Bronchial epithelial cell (primary cell): ENCODE data around the gene HINT3. TPM values are rescaled to one million over a fixed set of nuclear protein-coding genes. Genes with fewer than 3 reads are reported as not detected.

Source experiments
- DNase-seq: peaks from one replicate; pipeline ENCODE4 v3.0.0-alpha.2; 2010; ENCODE audit warnings: low read depth
- FAIRE-seq: peaks from 2 replicates; lab custom pipeline; 2011; peaks lifted over from hg19 to GRCh38; lab: Jason Lieb, UNC
- H3K27me3 ChIP-seq: 2 replicates; pipeline ENCODE4 v1.5.1; 2011; ENCODE audit warnings: low read length; ENCODE audit not compliant: control insufficient read depth, insufficient read depth
- H3K36me3 ChIP-seq: 2 replicates; pipeline ENCODE4 v1.5.1; 2011; ENCODE audit warnings: low read length; ENCODE audit not compliant: control insufficient read depth, insufficient read depth
- H3K4me3 ChIP-seq: 2 replicates; pipeline ENCODE4 v1.5.1; 2011; ENCODE audit warnings: mild to moderate bottlenecking, low read depth, low read length, control low read depth
- total RNA-seq: library from RNA; depleted of rRNA; stranded (reverse); fragments of >200 nt; gene quantifications from 2 replicates; pipeline ENCODE4 v1.2.1, GENCODE V29; 2014
- TF ChIP-seq, protein P1 (sequence below): IDR thresholded peaks from 2 replicates; pipeline ENCODE4 v1.5.1; 2011; ENCODE audit warnings: mild to moderate bottlenecking, moderate library complexity, low read length, control low read depth, inconsistent platforms; ENCODE audit not compliant: insufficient read depth, severe bottlenecking

Gene HINT3
- total RNA-seq, 1 donor from 2014 or later, result 25.3 TPM

DNA sequence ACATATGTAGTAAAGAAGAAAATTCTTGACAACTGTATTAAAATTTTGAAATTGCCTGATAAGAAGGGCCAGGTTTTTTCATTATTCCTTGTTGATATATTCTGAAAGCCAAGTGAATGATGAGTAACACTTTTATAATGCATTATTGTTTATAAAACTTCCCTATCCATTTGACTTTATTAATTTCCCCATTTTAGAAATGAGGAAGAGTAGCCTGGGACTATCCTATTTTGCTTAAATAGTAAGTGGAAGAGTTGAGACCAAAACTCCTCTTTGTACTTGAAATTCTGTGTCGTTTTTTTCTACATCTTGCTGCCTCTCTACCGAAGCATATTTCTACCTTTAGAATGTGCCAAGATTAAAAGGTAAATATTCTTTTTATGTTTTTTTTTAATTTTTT, 69.4 kb downstream of the HINT3 start:
- DNase-seq (no peak), FAIRE-seq (no peak)
- Histone ChIP-seq H3K36me3 (peaks cover 4% of the 10 kb centered on the region), H3K27me3 (no peaks in the 10 kb centered on the region), H3K4me3 (no peak overlapping the region)
- TF ChIP-seq, protein P1, sequence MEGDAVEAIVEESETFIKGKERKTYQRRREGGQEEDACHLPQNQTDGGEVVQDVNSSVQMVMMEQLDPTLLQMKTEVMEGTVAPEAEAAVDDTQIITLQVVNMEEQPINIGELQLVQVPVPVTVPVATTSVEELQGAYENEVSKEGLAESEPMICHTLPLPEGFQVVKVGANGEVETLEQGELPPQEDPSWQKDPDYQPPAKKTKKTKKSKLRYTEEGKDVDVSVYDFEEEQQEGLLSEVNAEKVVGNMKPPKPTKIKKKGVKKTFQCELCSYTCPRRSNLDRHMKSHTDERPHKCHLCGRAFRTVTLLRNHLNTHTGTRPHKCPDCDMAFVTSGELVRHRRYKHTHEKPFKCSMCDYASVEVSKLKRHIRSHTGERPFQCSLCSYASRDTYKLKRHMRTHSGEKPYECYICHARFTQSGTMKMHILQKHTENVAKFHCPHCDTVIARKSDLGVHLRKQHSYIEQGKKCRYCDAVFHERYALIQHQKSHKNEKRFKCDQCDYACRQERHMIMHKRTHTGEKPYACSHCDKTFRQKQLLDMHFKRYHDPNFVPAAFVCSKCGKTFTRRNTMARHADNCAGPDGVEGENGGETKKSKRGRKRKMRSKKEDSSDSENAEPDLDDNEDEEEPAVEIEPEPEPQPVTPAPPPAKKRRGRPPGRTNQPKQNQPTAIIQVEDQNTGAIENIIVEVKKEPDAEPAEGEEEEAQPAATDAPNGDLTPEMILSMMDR, result no peak

DNA sequence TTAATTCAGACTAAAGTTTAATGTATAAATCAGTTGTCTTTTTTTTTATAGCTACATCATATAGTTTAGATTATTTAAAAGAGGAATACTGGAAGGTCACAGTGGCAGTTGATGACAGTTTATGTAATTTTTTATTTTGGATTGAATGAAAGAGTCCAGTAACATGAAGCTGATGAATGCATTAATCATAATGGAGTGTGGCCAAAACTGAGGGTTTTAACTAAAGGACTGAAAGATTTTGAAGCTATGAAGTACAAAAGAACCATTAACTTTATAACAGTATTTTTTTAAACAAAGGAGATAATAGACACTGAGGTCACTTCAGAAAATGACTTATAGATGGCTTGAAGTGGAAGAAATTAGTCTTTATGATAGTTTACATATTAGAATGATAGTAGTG, 71.0 kb downstream of the HINT3 start:
- Histone ChIP-seq H3K4me3 (no peak overlapping the region), H3K36me3 (peaks cover 4% of the 10 kb centered on the region), H3K27me3 (no peaks in the 10 kb centered on the region)
- DNase-seq (no peak), FAIRE-seq (no peak)
- TF ChIP-seq, protein P1, result no peak

Other genes starting within 250 kb of the HINT3 start
- gene HEY2, start 207.1 kb upstream of the HINT3 start, total RNA-seq, result 0.13 TPM in 1 of 2 replicates, not detected in the other
- 39.0 and 85.9 TPM in 2 replicates for gene NCOA7, start 165.8 kb upstream of the HINT3 start, total RNA-seq
- 22.7 and 28.7 TPM in 2 replicates for gene TRMT11, start 29.8 kb downstream of the HINT3 start, total RNA-seq